Pancreas (tissue), 10 donors: ENCODE results near the gene C1QTNF7. TPM values are rescaled to one million over a fixed set of nuclear protein-coding genes. Genes with fewer than 3 reads are reported as not detected.

ENCODE experiments used
- ATAC-seq, 4 donors: fragments of 200-7000 bp; cut with Tn5 transposase; one replicate each; pipeline versions ENCODE4 v1.8.0 to v1.9.1; 2020; ENCODE audit warnings: mild to moderate bottlenecking in 4 of 4, moderate library complexity in 4 of 4
- DNase-seq, 6 donors: peaks; one replicate each; pipeline ENCODE4 v3.0.0-alpha.2; 2020
- FAIRE-seq: peaks from 2 replicates; lab custom pipeline; 2012; peaks lifted over from hg19 to GRCh38; lab: Jason Lieb, UNC
- H3K27ac ChIP-seq, 4 donors: fragments of 200-600 bp; sonication (generic); 1 replicate in 3 of 4; 2 replicates in 1 of 4; pipeline versions ENCODE4 v1.5.0 to v1.8.0; 2020
- H3K27me3 ChIP-seq, 4 donors: fragments of 200-600 bp; one replicate each; pipeline ENCODE4 v1.8.0; 2021
- H3K36me3 ChIP-seq, 3 donors: fragments of 200-600 bp; sonication (generic) in 1 of 3; one replicate each; pipeline versions ENCODE4 v1.5.0 to v1.8.0; 2020 to 2021
- H3K4me1 ChIP-seq, 3 donors: fragments of 200-600 bp; one replicate each; pipeline ENCODE4 v1.8.0; 2021
- H3K4me3 ChIP-seq, 4 donors: fragments of 200-600 bp; sonication (generic) in 2 of 4; one replicate each; pipeline versions ENCODE4 v1.5.0 to v1.8.0; 2020 to 2021
- H3K9me3 ChIP-seq, 4 donors: fragments of 200-600 bp; one replicate each; pipeline ENCODE4 v1.8.0; 2021
- CTCF ChIP-seq, 4 donors: fragments of 200-600 bp; sonication (generic) in 3 of 4; IDR thresholded peaks; one replicate each; pipeline versions ENCODE4 v1.5.0 to v1.8.0; 2021; ENCODE audit warnings: antibody characterized with exemption in 4 of 4
- WGBS, 2 donors: extraction: QIAGEN DNeasy Blood & Tissue Kit; methylation state at CpG; one replicate each; pipeline ENCODE4 v1.1.7; 2013; 5-methylcytosine and 5-hydroxymethylcytosine counted together
- intact Hi-C, 3 donors: fragments of 100-400 bp; cut with DNase I; formaldehyde crosslinking; loops; one replicate each; pipeline versions ENCODE4 v1.11.1 to v1.14.2; 2022
- polyA plus RNA-seq, 2 donors: library from polyadenylated mRNA; stranded (reverse); fragments of 200-250 nt; gene quantifications; one replicate each; pipeline ENCODE4 v1.2.3, GENCODE V29; 2013
- total RNA-seq, 6 donors: library from RNA; stranded (reverse); fragmentation: NEBNext Ultra II Directional in 4 of 6; extraction: Animal tissue kit (Norgen Biotek cat#: 25700) in 4 of 6; gene quantifications; one replicate each; pipeline versions ENCODE4 v1.2.1 to v1.2.4, GENCODE V29; 2021 to 2023
- donor health status: healthy with polysubstance abuse.
- donor health status: DM: no; HTN: no; CAD: no; lungs with moderate emphysema.
- donor health status: DM: no; HTN: no; CAD: no.
- donor health status: control.
- donor health status: control.
- donor health status: Bipolar disorder and iron deficiency.
- donor health status: DM: yes; HTN: yes; CAD: no.
- donor health status: DM: no; HTN: no; CAD: no.
- donor health status: DM: no; HTN: no; CAD: no.
- donor health status: DM: yes; HTN: yes; CAD: no.

C1QTNF7 gene
- total and polyA plus RNA-seq, 8 donors = 0.03 to 1.1 (median 0.38) TPM

- Histone ChIP-seq H3K27me3 (no peaks in the 10 kb centered on the region), H3K4me3 (no peak overlapping the region), H3K4me1 (no peaks in the 10 kb centered on the region), H3K9me3 (no peaks in the 10 kb centered on the region), H3K27ac (no peak overlapping the region), H3K36me3 (no peaks in the 10 kb centered on the region)
- ATAC-seq (no peak), FAIRE-seq (no peak), DNase-seq (no peak)
- TF ChIP-seq CTCF (IDR thresholded peaks at IDR 0.05) = no peak
- intact Hi-C loops = no loop called here
Measured at GRCh38 chr4:15417233-15417660, 10.6 kb upstream of the C1QTNF7 start.

- ATAC-seq = no peak
- WGBS, 2 donors = 61 to 87% methylated on average over 2 of the region's 2 CpGs
- no peak for FAIRE-seq
Measured at GRCh38 chr4:15418956-15419355, 8.9 kb upstream of the C1QTNF7 start.

GRCh38 chr4:15420642-15421041 is 7.2 kb upstream of the C1QTNF7 start:
- no peak for DNase-seq
- FAIRE-seq = no peak
- H3K4me3 ChIP-seq = no peak overlapping the region
- H3K27ac ChIP-seq = no peak overlapping the region
- TF ChIP-seq CTCF (IDR thresholded peaks at IDR 0.05) = no peak
- intact Hi-C loops = no loop called here
- no peaks in the 10 kb centered on the region for H3K9me3 ChIP-seq
- no peaks in the 10 kb centered on the region for H3K27me3 ChIP-seq
- H3K4me1 ChIP-seq = no peaks in the 10 kb centered on the region
- WGBS, 2 donors = 65 to 87% methylated on average over 2 of the region's 2 CpGs
- peak in 1 of 4 donors; percentile 25 for ATAC-seq
- no peaks in the 10 kb centered on the region for H3K36me3 ChIP-seq

More at GRCh38 chr4:15418956-15419355, 8.9 kb upstream of the C1QTNF7 start:
- H3K4me1 ChIP-seq = no peaks in the 10 kb centered on the region
- H3K4me3 ChIP-seq = no peak overlapping the region
- no peak for DNase-seq
- no peaks in the 10 kb centered on the region for H3K36me3 ChIP-seq
- no peak for TF ChIP-seq CTCF (IDR thresholded peaks at IDR 0.05)
- intact Hi-C loops = no loop called here
- no peaks in the 10 kb centered on the region for H3K27me3 ChIP-seq
- H3K27ac ChIP-seq = no peak overlapping the region
- no peaks in the 10 kb centered on the region for H3K9me3 ChIP-seq

GRCh38 chr4:15423285-15423711 is 4.5 kb upstream of the C1QTNF7 start:
- no peaks in the 10 kb centered on the region for H3K4me1 ChIP-seq
- FAIRE-seq = no peak
- no peak overlapping the region for H3K27ac ChIP-seq
- no peaks in the 10 kb centered on the region for H3K36me3 ChIP-seq
- no peak overlapping the region for H3K4me3 ChIP-seq
- WGBS, 2 donors = 72 to 78% methylated on average over 5 of the region's 5 CpGs
- no peak for TF ChIP-seq CTCF (IDR thresholded peaks at IDR 0.05)
- DNase-seq = no peak
- intact Hi-C loops = no loop called here
- H3K9me3 ChIP-seq = no peaks in the 10 kb centered on the region
- no peak for ATAC-seq
- H3K27me3 ChIP-seq = no peaks in the 10 kb centered on the region

- H3K4me3 ChIP-seq = no peak overlapping the region
- FAIRE-seq (no peak), DNase-seq (no peak), ATAC-seq (no peak)
- TF ChIP-seq CTCF (IDR thresholded peaks at IDR 0.05) = no peak
- no peaks in the 10 kb centered on the region for H3K27me3 ChIP-seq
- H3K9me3 ChIP-seq = no peaks in the 10 kb centered on the region
- H3K36me3 ChIP-seq = no peaks in the 10 kb centered on the region
- intact Hi-C loops = no loop called here
- 74 to 75% methylated on average over 2 of the region's 2 CpGs for WGBS, 2 donors
- no peak overlapping the region for H3K27ac ChIP-seq
- H3K4me1 ChIP-seq = no peaks in the 10 kb centered on the region
Measured at GRCh38 chr4:15425520-15425919, 2.3 kb upstream of the C1QTNF7 start.
